Psoas muscle (tissue), 8 donors: ENCODE measurements around the gene EIPR1. TPM values are rescaled to one million over a fixed set of nuclear protein-coding genes. Genes with fewer than 3 reads are reported as not detected.

Source experiments
- ATAC-seq, 4 donors: fragments of 200-7000 bp; cut with Tn5 transposase; one replicate each; pipeline ENCODE4 v1.9.1; 2020; ENCODE audit warnings: moderate library complexity in 3 of 4, mild to moderate bottlenecking in 2 of 4
- DNase-seq, 2 donors: peaks; one replicate each; pipeline ENCODE4 v3.0.0-alpha.2; 2020
- H3K27ac ChIP-seq: fragments of 200-600 bp; one replicate; pipeline ENCODE4 v1.8.0; 2022
- H3K27me3 ChIP-seq, 3 donors: fragments of 200-600 bp in 1 of 3; one replicate each; pipeline versions ENCODE4 v1.6.1 to v1.8.0; 2013 to 2022; ENCODE audit warnings: low read length in 2 of 3, mild to moderate bottlenecking in 2 of 3, moderate library complexity in 1 of 3; ENCODE audit not compliant: insufficient read depth in 3 of 3
- H3K36me3 ChIP-seq, 2 donors: fragments of 200-600 bp in 1 of 2; one replicate each; pipeline versions ENCODE4 v1.6.1 to v1.8.0; 2013 to 2022; ENCODE audit warnings: low read depth in 1 of 2, mild to moderate bottlenecking in 1 of 2, moderate library complexity in 1 of 2; ENCODE audit not compliant: insufficient read depth in 1 of 2
- H3K4me1 ChIP-seq: fragments of 200-600 bp; one replicate; pipeline ENCODE4 v1.8.0; 2022
- H3K4me3 ChIP-seq: fragments of 200-600 bp; one replicate; pipeline ENCODE4 v1.8.0; 2022; ENCODE audit warnings: mild to moderate bottlenecking
- H3K9me3 ChIP-seq: fragments of 200-600 bp; one replicate; pipeline ENCODE4 v1.8.0; 2022
- CTCF ChIP-seq: fragments of 200-600 bp; IDR thresholded peaks from one replicate; pipeline ENCODE4 v1.8.0; 2022; ENCODE audit warnings: antibody characterized with exemption
- WGBS, 3 donors: extraction: QIAGEN DNeasy Blood & Tissue Kit; methylation state at CpG; one replicate each; pipeline versions ENCODE4 v1.1.6 to v1.1.7; 2013; 5-methylcytosine and 5-hydroxymethylcytosine counted together
- intact Hi-C, 2 donors: fragments of 100-400 bp; cut with DNase I; formaldehyde crosslinking; loops; one replicate each; pipeline versions ENCODE4 v1.11.0 to v1.14.2; 2022
- polyA plus RNA-seq, 3 donors: library from polyadenylated mRNA; stranded (reverse); fragments of 200-250 nt; gene quantifications; one replicate each; pipeline ENCODE4 v1.2.3, GENCODE V29; 2013
- total RNA-seq, 4 donors: library from RNA; stranded (reverse); fragmentation: NEBNext Ultra II Directional in 2 of 4; extraction: Animal tissue kit (Norgen Biotek cat#: 25700) in 2 of 4; gene quantifications; one replicate each; pipeline versions ENCODE4 v1.2.1 to v1.2.4, GENCODE V29; 2021 to 2023
- donor health status: healthy with polysubstance abuse.
- donor health status: DM: no; HTN: no; CAD: no; lungs with moderate emphysema.
- donor health status: Bipolar disorder and iron deficiency.
- donor health status: healthy.
- donor health status: DM: yes; HTN: yes; CAD: no.
- donor health status: DM: no; HTN: no; CAD: no.
- donor health status: DM: no; HTN: no; CAD: no.
- donor health status: DM: yes; HTN: yes; CAD: no.

EIPR1 gene
- total and polyA plus RNA-seq, 7 donors = 9.7 to 42.1 (median 12.5) TPM

GRCh38 chr2:3207091-3207491 lies 170.5 kb downstream of the EIPR1 start:
- Histone ChIP-seq H3K9me3 (no peaks in the 10 kb centered on the region), H3K27me3 (no peaks in the 10 kb centered on the region), H3K36me3 (no peaks in the 10 kb centered on the region), H3K4me1 (no peaks in the 10 kb centered on the region), H3K4me3 (no peak overlapping the region), H3K27ac (no peak overlapping the region)
- 86 to 92% (median 88%) methylated on average over 10 of the region's 10 CpGs for WGBS, 3 donors
- intact Hi-C loops = no loop called here
- DNase-seq (peak in 1 of 2 donors; percentile 12), ATAC-seq (no peak)
- no peak for TF ChIP-seq CTCF

- Histone ChIP-seq H3K27me3 (no peaks in the 10 kb centered on the region), H3K4me1 (no peaks in the 10 kb centered on the region), H3K27ac (no peak overlapping the region), H3K36me3 (no peaks in the 10 kb centered on the region), H3K9me3 (no peaks in the 10 kb centered on the region), H3K4me3 (no peak overlapping the region)
- ATAC-seq (no peak), DNase-seq (no peak)
- 96 to 99% (median 98%) methylated on average over 4 of the region's 4 CpGs for WGBS, 3 donors
- intact Hi-C loops = no loop called here
- TF ChIP-seq CTCF = no peak
These were observed 171.8 kb downstream of the EIPR1 start for GRCh38 chr2:3205845-3206244.

- intact Hi-C loops = no loop called here
- no peak for ATAC-seq
These were observed 173.4 kb downstream of the EIPR1 start for GRCh38 chr2:3204031-3204821.

GRCh38 chr2:3203497-3204019 lies 174.1 kb downstream of the EIPR1 start:
- H3K36me3 ChIP-seq = no peaks in the 10 kb centered on the region
- H3K9me3 ChIP-seq = no peaks in the 10 kb centered on the region
- no peak for ATAC-seq
- no peak overlapping the region for H3K4me3 ChIP-seq
- H3K27me3 ChIP-seq = no peaks in the 10 kb centered on the region
- intact Hi-C loops = no loop called here
- 94 to 96% (median 96%) methylated on average over 16 of the region's 16 CpGs for WGBS, 3 donors
- no peaks in the 10 kb centered on the region for H3K4me1 ChIP-seq
- no peak for TF ChIP-seq CTCF
- no peak overlapping the region for H3K27ac ChIP-seq
- DNase-seq = peak in 1 of 2 donors; percentile 8

More at GRCh38 chr2:3204031-3204821, 173.4 kb downstream of the EIPR1 start:
- no peak for TF ChIP-seq CTCF
- WGBS, 3 donors = 80 to 85% (median 82%) methylated on average over 11 of the region's 11 CpGs
- Histone ChIP-seq H3K4me3 (no peak overlapping the region), H3K27ac (no peak overlapping the region), H3K36me3 (no peaks in the 10 kb centered on the region), H3K27me3 (no peaks in the 10 kb centered on the region), H3K4me1 (no peaks in the 10 kb centered on the region), H3K9me3 (no peaks in the 10 kb centered on the region)
- no peak for DNase-seq
